PC-3 (cell line): ENCODE results near the gene UGT1A4. TPM values are rescaled to one million over a fixed set of nuclear protein-coding genes. Genes with fewer than 3 reads are reported as not detected.

Experiments used
- ATAC-seq: fragments of 200-7000 bp; cut with Tn5 transposase; 2 replicates; pipeline ENCODE4 v1.9.1; 2020; ENCODE audit warnings: mild to moderate bottlenecking, moderate library complexity
- BruUV-seq: library from RNA; stranded (reverse); fragments of 400-500 nt; replicated peaks from 2 replicates; lab custom pipeline; 2021; lab: Mats Ljungman, UMichigan
- CTCF ChIA-PET: fragments of 300-600 bp; sonication (Branson Sonifier 250); formaldehyde crosslinking; loops from one replicate; lab custom pipeline; 2022; ENCODE audit warnings: antibody characterized with exemption; lab: Charles Lee
- POLR2A ChIA-PET: fragments of 300-600 bp; sonication (Branson Sonifier 250); formaldehyde crosslinking; loops from one replicate; lab custom pipeline; 2022; ENCODE audit warnings: antibody characterized with exemption; ENCODE audit not compliant: unreplicated experiment; lab: Charles Lee
- DNase-seq: peaks from one replicate; pipeline ENCODE4 v3.0.0-alpha.2; 2015
- H2AFZ ChIP-seq: fragments of 300-600 bp; sonication (generic); 2 replicates; pipeline ENCODE4 v1.6.0; 2016; ENCODE audit warnings: antibody characterized with exemption, low read length
- H3F3A ChIP-seq: fragments of 300-600 bp; sonication (generic); one replicate; pipeline ENCODE4 v1.6.0; 2017; ENCODE audit warnings: antibody characterized with exemption, low read length, control low read depth, mild to moderate bottlenecking; ENCODE audit not compliant: unreplicated experiment
- H3K27ac ChIP-seq: fragments of 300-600 bp; sonication (generic); 2 replicates; pipeline ENCODE4 v1.5.1; 2016; ENCODE audit warnings: mild to moderate bottlenecking, low read length
- H3K27me3 ChIP-seq: fragments of 300-600 bp; sonication (generic); 2 replicates; pipeline ENCODE4 v1.6.1; 2016; ENCODE audit warnings: low read length, mixed read lengths
- H3K36me3 ChIP-seq: fragments of 300-600 bp; sonication (generic); 2 replicates; pipeline ENCODE4 v1.6.1; 2016; ENCODE audit warnings: low read depth, mixed run types, low read length, mixed read lengths
- H3K4me1 ChIP-seq: fragments of 300-600 bp; sonication (generic); 2 replicates; pipeline ENCODE4 v1.5.1; 2016; ENCODE audit warnings: low read length; ENCODE audit not compliant: insufficient read depth
- H3K4me2 ChIP-seq: fragments of 300-600 bp; sonication (generic); 2 replicates; pipeline ENCODE4 v1.6.0; 2016; ENCODE audit warnings: low read length
- H3K4me3 ChIP-seq: fragments of 300-600 bp; sonication (generic); 2 replicates; pipeline ENCODE4 v1.5.1; 2016; ENCODE audit warnings: mild to moderate bottlenecking, low read length, mixed read lengths
- H3K79me2 ChIP-seq: fragments of 300-600 bp; sonication (generic); 2 replicates; pipeline ENCODE4 v1.6.1; 2017; ENCODE audit warnings: low read length, mixed read lengths
- H3K9ac ChIP-seq: fragments of 300-600 bp; sonication (generic); 2 replicates; pipeline ENCODE4 v1.6.0; 2016; ENCODE audit warnings: mild to moderate bottlenecking, low read length
- H3K9me2 ChIP-seq: fragments of 300-600 bp; sonication (generic); replicated peaks from 2 replicates; pipeline ENCODE4 v1.6.1; 2016; ENCODE audit warnings: mixed run types, low read length, mixed read lengths
- H3K9me3 ChIP-seq: fragments of 300-600 bp; sonication (generic); 2 replicates; pipeline ENCODE4 v1.6.1; 2016; ENCODE audit warnings: low read length, mixed read lengths
- H4K20me1 ChIP-seq: fragments of 300-600 bp; sonication (generic); 2 replicates; pipeline ENCODE4 v1.6.1; 2016; ENCODE audit warnings: low read length, mixed read lengths
- EZH2 ChIP-seq: fragments of 300-600 bp; sonication (generic); IDR thresholded peaks from one replicate; pipeline ENCODE4 v1.6.1; 2017; ENCODE audit warnings: antibody characterized with exemption, mild to moderate bottlenecking, low read length; ENCODE audit not compliant: unreplicated experiment
- EZH2phosphoT487 ChIP-seq: fragments of 300-600 bp; sonication (generic); IDR thresholded peaks from 2 replicates; pipeline ENCODE4 v1.6.1; 2018; ENCODE audit warnings: mild to moderate bottlenecking, antibody characterized with exemption, low read length, borderline replicate concordance
- intact Hi-C: fragments of 100-400 bp; cut with micrococcal nuclease; formaldehyde crosslinking; loops from 2 replicates; pipeline ENCODE4 v1.9.0; 2023
- total RNA-seq: library from RNA; depleted of rRNA; stranded (reverse); fragments of >200 nt; gene quantifications from 2 replicates; pipeline ENCODE4 v1.2.3, GENCODE V29; 2014
- TF ChIP-seq, protein P1 (sequence below): fragments of 300-600 bp; sonication (generic); conservative IDR thresholded peaks from 2 replicates; pipeline ENCODE4 v1.5.1; 2017; ENCODE audit warnings: antibody characterized with exemption, low read depth, mild to moderate bottlenecking, low read length

UGT1A4 gene
- total RNA-seq, 1 experiment from 2014 or later = not detected

DNA sequence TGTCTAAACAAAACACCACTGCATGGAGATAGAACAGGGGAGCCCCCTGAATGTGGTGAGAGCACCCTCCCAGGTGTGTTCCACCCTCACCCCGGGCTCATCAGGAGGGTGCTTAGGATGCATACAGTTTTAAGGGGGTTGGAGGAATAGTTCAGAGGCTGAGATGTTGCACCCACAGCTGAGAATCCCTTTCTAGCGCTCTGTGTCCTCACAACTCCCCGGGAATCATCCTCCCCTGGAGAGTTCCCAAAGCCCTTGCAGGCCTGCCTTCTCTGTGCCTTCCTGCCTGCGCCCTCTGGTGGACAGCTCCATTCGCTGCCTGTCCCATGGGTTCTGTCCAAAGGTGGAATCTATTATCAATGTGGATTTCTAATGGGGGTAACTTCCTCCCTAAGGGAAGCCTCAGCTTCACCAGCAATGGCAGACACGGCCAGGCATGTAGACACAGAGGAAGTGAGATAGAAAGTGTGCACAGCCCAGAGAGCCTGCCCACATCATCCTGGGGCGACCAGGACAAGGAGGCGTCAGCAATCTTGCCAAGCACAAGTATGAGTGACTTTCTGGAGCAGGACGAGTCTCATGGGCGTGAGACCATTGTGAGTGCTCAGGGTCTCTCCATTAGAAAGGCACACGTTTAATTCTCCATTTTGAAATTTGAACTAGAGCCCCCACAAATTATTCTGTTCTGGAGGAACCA is 7.1 kb upstream of the UGT1A4 start:
- DNase-seq (peak; percentile 86), ATAC-seq (peak; percentile 69)
- no peaks in the 10 kb centered on the region for H4K20me1 ChIP-seq
- no peaks in the 10 kb centered on the region for H3K27me3 ChIP-seq
- POLR2A ChIA-PET = no interaction called here
- H3K9me2 ChIP-seq = no peaks in the 10 kb centered on the region; the same call in 1 of the 2 replicates
- peaks cover 38% of the 10 kb centered on the region for H3K4me1 ChIP-seq
- H2AFZ ChIP-seq = peak overlapping the region; percentile 39; the same call in 1 of the 2 replicates
- no peak overlapping the region for H3K4me2 ChIP-seq
- no TSS peak for BruUV-seq
- H3K79me2 ChIP-seq = no peaks in the 10 kb centered on the region
- intact Hi-C loops = loop anchor here (1.0 to 5.0 kb wide), 3 partner anchors 121 to 262 kb away; no protein-coding TSS in a partner anchor
- peaks cover 6% of the 10 kb centered on the region for H3F3A ChIP-seq
- H3K36me3 ChIP-seq = no peaks in the 10 kb centered on the region
- CTCF ChIA-PET = interaction anchor here (0.7 kb wide), 1 partner anchor 254 kb away, joined by 3 read pairs; no protein-coding TSS in a partner anchor
- TF ChIP-seq EZH2 = no peak
- TF ChIP-seq, protein P1, sequence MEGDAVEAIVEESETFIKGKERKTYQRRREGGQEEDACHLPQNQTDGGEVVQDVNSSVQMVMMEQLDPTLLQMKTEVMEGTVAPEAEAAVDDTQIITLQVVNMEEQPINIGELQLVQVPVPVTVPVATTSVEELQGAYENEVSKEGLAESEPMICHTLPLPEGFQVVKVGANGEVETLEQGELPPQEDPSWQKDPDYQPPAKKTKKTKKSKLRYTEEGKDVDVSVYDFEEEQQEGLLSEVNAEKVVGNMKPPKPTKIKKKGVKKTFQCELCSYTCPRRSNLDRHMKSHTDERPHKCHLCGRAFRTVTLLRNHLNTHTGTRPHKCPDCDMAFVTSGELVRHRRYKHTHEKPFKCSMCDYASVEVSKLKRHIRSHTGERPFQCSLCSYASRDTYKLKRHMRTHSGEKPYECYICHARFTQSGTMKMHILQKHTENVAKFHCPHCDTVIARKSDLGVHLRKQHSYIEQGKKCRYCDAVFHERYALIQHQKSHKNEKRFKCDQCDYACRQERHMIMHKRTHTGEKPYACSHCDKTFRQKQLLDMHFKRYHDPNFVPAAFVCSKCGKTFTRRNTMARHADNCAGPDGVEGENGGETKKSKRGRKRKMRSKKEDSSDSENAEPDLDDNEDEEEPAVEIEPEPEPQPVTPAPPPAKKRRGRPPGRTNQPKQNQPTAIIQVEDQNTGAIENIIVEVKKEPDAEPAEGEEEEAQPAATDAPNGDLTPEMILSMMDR = peak; percentile 92
- TF ChIP-seq EZH2phosphoT487 = no peak
- H3K9ac ChIP-seq = no peak overlapping the region
- H3K9me3 ChIP-seq = no peaks in the 10 kb centered on the region
- no peak overlapping the region for H3K27ac ChIP-seq
- no peak overlapping the region for H3K4me3 ChIP-seq

- Histone ChIP-seq H3K4me2 (no peak within 1 kb of the TSS), H4K20me1 (no peaks in the 10 kb centered on the region), H2AFZ (no peak within 1 kb of the TSS), H3K36me3 (no peaks in the 10 kb centered on the region), H3K79me2 (no peaks in the 10 kb centered on the region), H3K9me2 (no peaks in the 10 kb centered on the region; the same call in 1 of the 2 replicates), H3K9ac (no peak within 1 kb of the TSS), H3K4me1 (peaks cover 25% of the 10 kb centered on the region), H3K9me3 (no peaks in the 10 kb centered on the region), H3F3A (no peaks in the 10 kb centered on the region), H3K27me3 (no peaks in the 10 kb centered on the region), H3K4me3 (no peak within 1 kb of the TSS), H3K27ac (no peak within 1 kb of the TSS)
- no peak for DNase-seq
- ChIA-PET CTCF (interaction anchor here (0.5 kb wide), 1 partner anchor 148 kb away, joined by 4 read pairs; no protein-coding TSS in a partner anchor), POLR2A (no interaction called here)
- no peak for TF ChIP-seq EZH2phosphoT487
- TF ChIP-seq, protein P1 = no peak
- TF ChIP-seq EZH2 = no peak
- intact Hi-C loops = loop anchor here (5.0 kb wide), 1 partner anchor 120 kb away; no protein-coding TSS in a partner anchor
- no TSS peak for BruUV-seq
- ATAC-seq = no peak
These were observed 5.8 kb upstream of the UGT1A4 start, which contains the start of gene UGT1A5 for GRCh38 chr2:233712611-233713261. Gene UGT1A5, plus strand, starts transcription at chr2:233712907. Its CDS starts 85 bp downstream, at chr2:233712992.
